ENCODE data around the gene MUC3A. TPM values are rescaled to one million over a fixed set of nuclear protein-coding genes. Genes with fewer than 3 reads are reported as not detected.
"Not testable (repeated sequence)": the region's sequence is repeated elsewhere in the genome, so short reads cannot be mapped to it uniquely, and the experiment has no call there.

Gene MUC3A
- total RNA-seq, 1 donor from 2014 or later = 2.0 TPM

DNA sequence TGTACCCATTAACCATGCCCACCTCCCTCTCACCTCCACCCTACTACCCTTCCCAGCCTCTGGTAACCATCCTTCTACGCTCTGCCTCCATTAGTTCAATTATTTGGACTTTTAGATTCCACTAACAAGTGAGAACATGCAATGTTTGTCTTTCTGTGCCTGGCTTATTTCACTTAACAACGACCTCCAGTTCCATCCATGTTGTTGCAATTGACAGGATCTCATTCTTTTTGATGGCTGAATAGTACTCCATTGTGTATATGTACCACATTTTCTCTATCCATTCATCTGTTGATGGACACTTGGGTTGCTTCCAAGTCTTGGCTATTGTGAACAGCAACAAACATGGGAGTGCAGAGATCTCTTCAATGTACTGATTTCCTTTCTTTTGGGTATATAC is 58.0 kb downstream of the MUC3A start:
- DNase-seq (ENCODE audit: low spot score in 2 of 2, unreplicated experiment in 2 of 2); H3K4me1 Mint-ChIP-seq; H3K36me3 Mint-ChIP-seq; H3K27ac Mint-ChIP-seq; H3K9me3 Mint-ChIP-seq; H3K4me3 Mint-ChIP-seq; H3K27me3 Mint-ChIP-seq (ENCODE audit: low read depth): not testable (repeated sequence)

DNA sequence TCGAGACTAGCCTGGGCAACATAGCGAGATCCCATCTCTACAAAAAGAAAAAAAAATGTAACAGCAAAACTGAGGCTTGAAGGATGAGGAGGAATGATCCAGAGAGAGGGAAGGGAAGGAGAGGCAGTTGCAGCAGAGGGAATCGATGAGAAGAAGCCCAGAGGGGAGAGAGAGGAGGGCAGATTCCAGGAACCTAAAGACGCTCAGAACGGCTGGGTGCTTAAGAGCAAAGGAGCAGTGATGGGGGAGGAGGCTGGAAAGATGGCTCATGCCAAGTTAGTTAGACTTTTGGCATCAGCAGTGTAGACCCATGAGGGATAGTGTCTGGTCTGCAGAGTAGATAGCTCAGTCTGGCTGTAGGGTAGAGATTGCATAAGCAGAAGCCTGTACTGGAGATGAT is 60.3 kb downstream of the MUC3A start:
- Mint-ChIP-seq H3K4me3 (no peak overlapping the region), H3K4me1 (no peaks in the 10 kb centered on the region), H3K36me3 (no peaks in the 10 kb centered on the region), H3K27ac (no peak overlapping the region), H3K9me3 (no peaks in the 10 kb centered on the region), H3K27me3 (ENCODE audit: low read depth) (peaks cover 7% of the 10 kb centered on the region)
- TF ChIP-seq, protein P1, sequence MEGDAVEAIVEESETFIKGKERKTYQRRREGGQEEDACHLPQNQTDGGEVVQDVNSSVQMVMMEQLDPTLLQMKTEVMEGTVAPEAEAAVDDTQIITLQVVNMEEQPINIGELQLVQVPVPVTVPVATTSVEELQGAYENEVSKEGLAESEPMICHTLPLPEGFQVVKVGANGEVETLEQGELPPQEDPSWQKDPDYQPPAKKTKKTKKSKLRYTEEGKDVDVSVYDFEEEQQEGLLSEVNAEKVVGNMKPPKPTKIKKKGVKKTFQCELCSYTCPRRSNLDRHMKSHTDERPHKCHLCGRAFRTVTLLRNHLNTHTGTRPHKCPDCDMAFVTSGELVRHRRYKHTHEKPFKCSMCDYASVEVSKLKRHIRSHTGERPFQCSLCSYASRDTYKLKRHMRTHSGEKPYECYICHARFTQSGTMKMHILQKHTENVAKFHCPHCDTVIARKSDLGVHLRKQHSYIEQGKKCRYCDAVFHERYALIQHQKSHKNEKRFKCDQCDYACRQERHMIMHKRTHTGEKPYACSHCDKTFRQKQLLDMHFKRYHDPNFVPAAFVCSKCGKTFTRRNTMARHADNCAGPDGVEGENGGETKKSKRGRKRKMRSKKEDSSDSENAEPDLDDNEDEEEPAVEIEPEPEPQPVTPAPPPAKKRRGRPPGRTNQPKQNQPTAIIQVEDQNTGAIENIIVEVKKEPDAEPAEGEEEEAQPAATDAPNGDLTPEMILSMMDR (IDR thresholded peaks at IDR 0.05; ENCODE audit: unreplicated experiment) = no peak
- DNase-seq (ENCODE audit: low spot score in 2 of 2, unreplicated experiment in 2 of 2) = no peak

DNA sequence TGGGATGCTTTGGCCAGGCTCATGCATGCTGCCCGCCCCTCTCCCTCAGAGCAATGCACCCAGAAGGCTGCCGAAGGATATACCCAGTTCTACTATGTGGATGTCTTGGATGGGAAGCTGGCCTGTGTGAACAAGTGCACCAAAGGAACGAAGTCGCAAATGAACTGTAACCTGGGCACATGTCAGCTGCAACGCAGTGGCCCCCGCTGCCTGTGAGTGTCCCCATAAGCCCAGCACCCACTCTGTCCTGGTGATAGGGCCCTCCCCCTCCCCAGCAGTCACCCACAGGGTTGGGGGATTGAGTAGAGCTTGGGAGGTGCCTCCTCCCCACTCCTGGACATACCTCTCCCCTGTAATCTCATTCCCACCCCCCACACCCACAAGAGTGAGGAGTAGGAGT is 63.6 kb downstream of the MUC3A start:
- Mint-ChIP-seq H3K9me3 (no peaks in the 10 kb centered on the region), H3K27ac (no peak overlapping the region), H3K4me3 (no peak overlapping the region), H3K4me1 (no peaks in the 10 kb centered on the region), H3K36me3 (no peaks in the 10 kb centered on the region), H3K27me3 (ENCODE audit: low read depth) (peaks cover 28% of the 10 kb centered on the region)
- TF ChIP-seq, protein P1 (IDR thresholded peaks at IDR 0.05; ENCODE audit: unreplicated experiment) = no peak
- DNase-seq (ENCODE audit: low spot score in 2 of 2, unreplicated experiment in 2 of 2) = no peak

DNA sequence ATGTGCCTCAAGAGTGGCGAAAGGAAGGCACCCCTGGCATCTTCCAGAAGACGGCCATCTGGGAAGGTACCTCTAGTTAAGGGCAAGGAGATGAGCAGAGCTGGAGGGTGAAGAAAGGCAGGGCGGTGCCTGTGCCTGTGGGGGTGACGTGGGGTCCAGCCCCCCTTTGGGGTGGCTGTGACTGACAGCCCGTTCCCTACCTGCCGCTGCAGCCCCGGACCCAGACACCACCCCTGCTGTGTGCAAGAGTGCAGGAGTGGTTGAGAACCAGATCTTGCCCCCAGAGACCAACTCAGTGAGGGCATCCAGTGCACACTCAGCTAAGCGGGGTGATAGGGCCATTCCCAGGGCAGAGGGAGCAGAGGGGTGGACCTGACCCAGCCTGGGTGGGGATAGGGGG is 66.3 kb downstream of the MUC3A start:
- H3K9me3 Mint-ChIP-seq = no peaks in the 10 kb centered on the region
- no peak for DNase-seq (ENCODE audit: low spot score in 2 of 2, unreplicated experiment in 2 of 2)
- H3K27ac Mint-ChIP-seq = no peak overlapping the region
- H3K36me3 Mint-ChIP-seq = no peaks in the 10 kb centered on the region
- H3K4me1 Mint-ChIP-seq = peaks cover 5% of the 10 kb centered on the region
- peaks cover 22% of the 10 kb centered on the region for H3K27me3 Mint-ChIP-seq (ENCODE audit: low read depth)
- H3K4me3 Mint-ChIP-seq = no peak overlapping the region
- TF ChIP-seq, protein P1 (IDR thresholded peaks at IDR 0.05; ENCODE audit: unreplicated experiment) = no peak

DNA sequence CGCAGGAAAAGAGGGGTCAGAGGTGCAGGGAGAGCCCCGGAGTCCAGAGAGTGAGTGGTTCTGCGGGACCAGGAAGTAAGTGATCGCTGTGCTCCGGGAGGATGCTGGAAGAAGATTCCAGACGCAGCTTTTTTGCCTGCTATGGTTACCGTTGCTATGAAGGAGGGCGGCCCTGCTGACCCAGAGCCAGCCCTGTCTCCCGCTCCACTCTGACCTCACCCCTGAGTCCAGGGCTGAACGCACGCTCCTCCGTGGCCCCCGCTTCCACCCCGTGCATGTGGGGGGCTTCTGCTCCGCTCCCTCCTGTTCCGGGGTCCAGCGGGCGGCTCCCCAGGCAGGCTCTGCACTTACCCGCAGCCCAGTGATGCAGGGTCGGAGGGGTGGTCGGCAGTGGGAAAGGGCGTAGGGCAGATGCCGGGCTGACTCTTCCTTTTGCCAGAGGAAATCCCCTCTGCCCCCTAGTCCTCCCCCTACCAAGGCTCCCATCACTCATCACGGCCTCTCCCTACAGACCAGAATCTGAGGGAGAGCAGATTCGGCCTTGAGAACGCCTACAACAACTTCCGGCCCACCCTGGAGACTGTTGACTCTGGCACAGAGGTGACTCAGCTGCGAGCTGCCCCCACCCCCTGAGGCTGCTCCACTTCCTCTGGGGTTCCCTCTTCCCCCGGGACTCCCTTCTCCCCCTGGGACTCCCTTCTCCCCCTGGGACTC is 67.9 kb downstream of the MUC3A start:
- peak in 1 of 2 experiments; percentile 54 for DNase-seq (ENCODE audit: low spot score in 2 of 2, unreplicated experiment in 2 of 2)
- Mint-ChIP-seq H3K9me3 (no peaks in the 10 kb centered on the region), H3K27ac (peak overlapping the region; percentile 59), H3K4me3 (peak overlapping the region; percentile 55), H3K27me3 (ENCODE audit: low read depth) (peaks cover 22% of the 10 kb centered on the region), H3K4me1 (peaks cover 5% of the 10 kb centered on the region), H3K36me3 (no peaks in the 10 kb centered on the region)
- TF ChIP-seq, protein P1 (IDR thresholded peaks at IDR 0.05; ENCODE audit: unreplicated experiment) = no peak

Other genes starting within 250 kb of the MUC3A start
- gene POP7, start 243.4 kb upstream of the MUC3A start, total RNA-seq = 26.0 to 27.2 TPM (median 26.6 TPM) in 3 replicates
- 0.16 to 0.27 TPM in 2 of 3 replicates, not detected in the other for gene EPO, start 229.1 kb upstream of the MUC3A start, total RNA-seq
- not detected in 3 replicates for gene ZAN, start 215.9 kb upstream of the MUC3A start, total RNA-seq
- gene EPHB4, start 122.0 kb upstream of the MUC3A start, total RNA-seq = 120 to 127 TPM (median 125 TPM) in 3 replicates
- 30.9 to 39.1 TPM (median 37.5 TPM) in 3 replicates for gene SLC12A9, start 96.8 kb upstream of the MUC3A start, total RNA-seq
- 101 to 109 TPM (median 107 TPM) in 3 replicates for gene TRIP6, start 82.1 kb upstream of the MUC3A start, total RNA-seq
- 229 to 245 TPM (median 240 TPM) in 3 replicates for gene SRRT, start 74.4 kb upstream of the MUC3A start, total RNA-seq
- 6.0 to 8.0 TPM (median 6.4 TPM) in 3 replicates for gene UFSP1, start 59.8 kb upstream of the MUC3A start, total RNA-seq
- 9.2 to 10.4 TPM (median 9.6 TPM) in 3 replicates for gene ACHE, start 53.6 kb upstream of the MUC3A start, total RNA-seq
- 0.73 to 1.4 TPM (median 1.1 TPM) in 3 replicates for gene MUC12, start 20.0 kb downstream of the MUC3A start, total RNA-seq
- not detected in 3 replicates for gene MUC17, start 70.5 kb downstream of the MUC3A start, total RNA-seq
- gene TRIM56, start 135.9 kb downstream of the MUC3A start, total RNA-seq = 33.6 to 40.1 TPM (median 39.6 TPM) in 3 replicates
- 11.4 to 15.1 TPM (median 14.2 TPM) in 3 replicates for gene SERPINE1, start 177.6 kb downstream of the MUC3A start, total RNA-seq
- 57.4 to 63.4 TPM (median 61.5 TPM) in 3 replicates for gene AP1S1, start 204.9 kb downstream of the MUC3A start, total RNA-seq
- gene VGF, start 216.0 kb downstream of the MUC3A start, total RNA-seq = 0.35 to 0.38 TPM (median 0.36 TPM) in 3 replicates
- not detected in 3 replicates for gene NAT16, start 230.8 kb downstream of the MUC3A start, total RNA-seq

Measured in mesothelial cell of epicardium (in vitro differentiated cells).